Eye (tissue), 1 donor: ENCODE measurements around the gene AMH.

Source experiments
- DNase-seq: peaks from one replicate; pipeline ENCODE4 v3.0.0-alpha.2; 2015

The AMH gene

DNA sequence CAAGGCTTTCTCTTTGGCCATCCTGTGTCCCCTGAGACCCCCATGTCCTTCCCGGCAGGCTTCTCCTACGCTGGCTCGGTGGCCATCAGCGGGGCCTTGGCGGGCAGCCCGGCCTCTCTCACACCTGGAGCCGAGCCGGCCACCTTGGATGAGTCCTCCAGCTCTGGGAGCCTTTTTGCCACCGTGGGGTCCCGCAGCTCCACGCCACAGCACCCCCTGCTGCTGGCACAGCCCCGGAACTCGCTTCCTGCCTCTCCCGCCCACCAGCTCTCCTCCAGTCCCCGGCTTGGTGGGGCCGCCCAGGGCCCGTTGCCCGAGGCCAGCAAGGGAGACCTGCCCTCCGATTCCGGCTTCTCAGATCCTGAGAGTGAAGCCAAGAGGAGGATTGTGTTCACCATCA, 27.2 kb upstream of the AMH start:
- no peak for DNase-seq

DNA sequence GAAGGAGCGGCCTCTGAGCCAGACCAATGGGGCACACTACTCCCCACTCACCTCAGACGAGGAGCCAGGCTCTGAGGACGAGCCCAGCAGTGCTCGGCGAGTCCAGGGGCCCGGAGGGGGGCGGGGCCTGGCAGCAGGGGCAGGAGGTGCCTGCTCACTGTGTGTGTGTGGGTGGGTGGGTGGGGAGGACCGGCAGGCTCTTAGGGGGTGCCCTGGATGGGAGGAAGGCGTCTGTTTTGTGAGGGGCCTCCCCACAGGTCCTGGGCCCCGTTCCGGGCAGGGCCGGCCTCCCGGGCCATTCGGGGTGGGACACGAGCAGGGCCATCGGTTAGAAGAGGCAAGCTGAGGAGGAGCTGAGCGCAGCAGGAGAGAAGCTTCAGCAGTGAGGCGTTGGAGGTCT, 25.7 kb upstream of the AMH start:
- no peak for DNase-seq

DNA sequence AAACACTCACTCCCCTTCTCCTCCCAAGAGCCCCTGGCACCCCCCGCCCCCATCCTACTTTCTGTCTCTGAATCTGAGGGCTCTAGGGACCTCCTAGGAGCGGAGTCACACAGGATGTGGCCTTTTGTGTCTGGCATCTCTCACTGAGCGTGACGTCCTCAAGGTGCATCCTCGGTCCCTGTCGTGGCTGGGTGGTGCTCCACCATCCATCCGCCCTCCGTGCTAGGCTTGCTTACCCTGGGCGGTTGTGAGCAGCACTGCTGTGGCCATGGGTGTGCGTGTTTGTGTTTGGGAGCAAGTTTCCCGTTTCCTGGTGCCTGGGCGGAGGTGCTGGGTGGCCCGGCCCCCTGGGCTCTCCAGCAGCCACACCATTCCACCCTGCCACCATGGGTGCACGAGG, 25.2 kb upstream of the AMH start:
- DNase-seq, result no peak

DNA sequence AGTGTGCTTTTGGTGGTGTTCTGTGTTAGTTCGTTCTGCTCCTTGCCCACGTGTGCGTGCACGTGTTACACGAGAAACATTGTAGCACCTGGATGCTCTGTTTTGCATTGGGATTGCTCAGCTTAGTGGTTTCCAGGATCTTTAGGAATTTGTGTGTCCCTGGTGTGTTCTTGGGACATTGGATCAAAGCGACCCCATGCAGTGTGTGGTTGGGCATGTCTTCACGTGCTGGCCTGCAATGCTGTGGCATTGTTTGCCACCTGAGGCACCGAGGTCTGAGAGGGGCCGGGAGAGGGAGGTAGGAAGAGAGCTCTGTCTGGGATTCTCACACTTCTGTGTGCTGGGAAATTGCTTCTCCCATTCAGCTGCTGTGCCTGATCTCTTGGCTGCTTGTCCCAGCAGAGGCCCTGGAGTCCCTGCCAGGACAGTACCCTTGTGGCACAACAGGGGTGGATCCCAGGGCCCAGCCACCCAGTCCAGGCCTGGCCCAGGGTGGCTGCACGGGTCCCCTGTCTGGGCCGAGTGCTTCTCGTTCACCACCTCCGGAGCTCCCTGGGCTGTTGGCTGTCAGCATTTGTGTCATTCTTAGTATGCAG, 24.3 kb upstream of the AMH start:
- DNase-seq, result no peak

DNA sequence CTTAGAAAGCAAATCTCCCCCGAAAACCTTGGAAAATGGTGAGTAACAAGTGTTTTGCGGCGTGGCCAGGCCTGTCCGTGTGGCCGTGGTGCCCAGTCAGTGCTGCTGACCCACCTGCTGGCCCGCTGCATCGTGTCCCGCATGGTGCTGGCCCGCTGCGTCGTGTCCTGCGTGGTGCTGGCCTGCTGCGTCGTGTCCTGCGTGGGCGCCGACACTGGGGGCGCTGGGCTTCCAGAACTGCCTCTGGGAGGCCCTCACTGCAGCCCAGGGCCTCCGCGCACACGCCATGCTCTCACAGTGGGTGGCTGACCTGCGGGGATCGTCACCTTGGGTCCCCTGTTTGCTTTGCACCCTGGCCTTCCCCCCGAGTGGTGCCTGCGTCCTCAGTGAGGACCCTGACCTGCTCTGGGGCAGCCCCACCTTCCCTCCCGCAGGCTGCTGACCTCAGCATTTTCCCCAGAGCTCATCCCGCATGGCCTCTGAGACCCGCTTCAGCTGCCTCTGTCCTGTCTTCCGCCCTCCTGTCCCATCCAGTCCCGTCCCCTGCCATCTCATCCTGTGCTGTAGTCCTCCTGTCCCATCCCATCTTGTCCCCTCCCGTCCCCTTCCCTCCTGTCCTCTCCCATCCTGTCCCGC, 23.6 kb upstream of the AMH start:
- no peak for DNase-seq

DNA sequence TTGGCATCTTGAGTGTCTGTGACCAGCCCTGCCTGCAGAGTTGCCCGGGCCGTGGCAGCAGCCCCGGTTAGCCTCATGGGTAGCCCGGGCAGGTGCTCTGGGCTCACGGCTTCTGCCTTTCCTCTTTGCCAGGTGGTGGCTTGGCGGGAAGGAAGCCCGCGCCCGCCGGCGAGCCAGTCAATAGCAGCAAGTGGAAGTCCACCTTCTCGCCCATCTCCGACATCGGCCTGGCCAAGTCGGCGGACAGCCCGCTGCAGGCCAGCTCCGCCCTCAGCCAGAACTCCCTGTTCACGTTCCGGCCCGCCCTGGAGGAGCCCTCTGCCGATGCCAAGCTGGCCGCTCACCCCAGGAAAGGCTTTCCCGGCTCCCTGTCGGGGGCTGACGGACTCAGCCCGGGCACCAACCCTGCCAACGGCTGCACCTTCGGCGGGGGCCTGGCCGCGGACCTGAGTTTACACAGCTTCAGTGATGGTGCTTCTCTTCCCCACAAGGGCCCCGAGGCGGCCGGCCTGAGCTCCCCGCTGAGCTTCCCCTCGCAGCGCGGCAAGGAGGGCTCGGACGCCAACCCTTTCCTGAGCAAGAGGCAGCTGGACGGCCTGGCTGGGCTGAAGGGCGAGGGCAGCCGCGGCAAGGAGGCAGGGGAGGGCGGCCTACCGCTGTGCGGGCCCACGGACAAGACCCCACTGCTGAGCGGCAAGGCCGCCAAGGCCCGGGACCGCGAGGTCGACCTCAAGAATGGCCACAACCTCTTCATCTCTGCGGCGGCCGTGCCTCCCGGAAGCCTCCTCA, 22.9 kb upstream of the AMH start:
- DNase-seq, result no peak

DNA sequence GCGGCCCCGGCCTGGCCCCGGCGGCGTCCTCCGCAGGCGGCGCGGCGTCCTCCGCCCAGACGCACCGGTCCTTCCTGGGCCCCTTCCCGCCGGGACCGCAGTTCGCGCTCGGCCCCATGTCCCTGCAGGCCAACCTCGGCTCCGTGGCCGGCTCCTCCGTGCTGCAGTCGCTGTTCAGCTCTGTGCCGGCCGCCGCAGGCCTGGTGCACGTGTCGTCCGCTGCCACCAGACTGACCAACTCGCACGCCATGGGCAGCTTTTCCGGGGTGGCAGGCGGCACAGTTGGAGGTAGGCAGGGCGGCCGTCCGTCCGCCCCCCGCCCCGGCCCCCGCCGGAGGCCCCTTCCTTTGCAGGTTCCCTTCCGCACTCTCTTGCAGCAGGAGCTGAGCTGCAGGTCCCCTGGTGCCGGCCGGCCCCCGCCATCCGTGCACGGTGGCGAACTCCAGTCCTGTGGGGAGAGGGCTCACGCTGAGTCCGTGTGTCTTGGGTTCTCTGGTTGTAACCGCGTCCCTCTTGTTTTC, 22.2 kb upstream of the AMH start:
- no peak for DNase-seq

DNA sequence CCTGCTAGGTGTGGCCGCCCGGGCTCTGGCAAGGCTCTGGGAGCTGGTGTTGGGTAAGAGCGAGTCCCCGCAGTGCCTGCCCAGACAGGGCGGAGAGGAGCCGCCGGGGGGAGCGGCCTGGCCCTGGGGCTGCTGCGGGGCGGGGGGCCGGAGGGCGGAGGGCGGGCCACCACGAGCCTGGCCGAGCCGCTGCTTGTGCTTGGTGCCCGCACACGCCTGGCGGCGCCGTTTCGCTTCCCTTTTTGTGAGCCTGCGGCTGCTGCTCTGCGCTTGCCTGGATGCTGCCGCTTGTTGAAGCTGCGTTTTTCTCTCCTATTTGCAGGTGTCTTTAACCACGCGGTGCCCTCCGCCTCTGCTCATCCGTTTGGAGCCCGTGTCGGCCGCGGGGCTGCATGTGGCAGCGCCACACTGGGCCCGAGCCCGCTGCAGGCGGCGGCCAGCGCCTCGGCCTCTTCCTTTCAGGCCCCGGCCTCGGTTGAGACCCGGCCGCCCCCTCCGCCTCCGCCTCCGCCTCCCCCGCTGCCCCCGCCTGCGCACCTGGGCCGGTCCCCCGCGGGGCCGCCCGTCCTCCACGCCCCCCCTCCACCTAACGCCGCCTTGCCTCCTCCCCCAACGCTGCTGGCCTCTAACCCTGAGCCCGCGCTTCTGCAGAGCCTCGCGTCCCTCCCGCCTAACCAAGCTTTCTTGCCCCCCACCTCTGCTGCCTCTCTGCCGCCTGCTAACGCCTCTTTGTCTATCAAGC, 21.5 kb upstream of the AMH start:
- no peak for DNase-seq

DNA sequence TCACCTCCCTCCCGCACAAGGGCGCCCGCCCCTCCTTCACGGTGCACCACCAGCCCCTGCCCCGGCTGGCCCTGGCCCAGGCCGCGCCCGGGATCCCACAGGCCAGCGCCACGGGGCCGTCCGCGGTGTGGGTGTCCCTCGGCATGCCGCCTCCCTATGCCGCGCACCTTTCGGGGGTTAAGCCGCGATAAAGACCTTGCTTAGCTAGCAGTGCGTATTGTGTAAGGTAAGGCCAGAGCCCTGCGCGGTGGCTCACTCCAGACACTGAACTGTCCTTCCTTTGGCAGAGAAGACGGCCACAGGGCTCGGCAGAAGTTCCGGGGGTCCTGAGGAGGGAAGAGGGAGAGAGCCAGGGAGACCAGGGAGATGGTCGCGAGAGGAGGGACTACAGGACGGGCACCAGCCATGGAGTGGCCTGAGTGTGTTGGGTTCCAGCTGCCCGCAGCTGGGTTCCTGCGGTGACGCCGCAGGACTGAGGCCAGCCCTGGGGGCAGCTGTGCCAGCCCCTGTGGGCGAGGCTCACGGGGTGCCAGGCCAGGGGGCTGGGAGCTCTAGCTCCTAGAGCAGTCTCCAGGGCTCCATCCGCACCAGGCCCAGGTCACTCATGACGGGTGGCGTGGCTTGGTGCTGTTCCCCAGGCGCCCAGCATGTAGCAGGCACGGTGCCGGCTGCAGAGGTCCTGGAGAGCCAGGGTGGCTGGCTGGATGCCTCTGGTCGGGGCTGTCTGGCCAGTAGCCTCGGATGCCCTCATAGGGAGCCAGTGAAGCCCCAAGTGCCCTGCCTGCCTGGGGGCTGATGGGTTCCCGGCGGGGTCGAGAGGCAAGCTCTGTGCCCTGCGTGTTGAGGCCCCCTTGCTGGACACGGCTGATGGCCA, 20.7 kb upstream of the AMH start:
- DNase-seq, result no peak

DNA sequence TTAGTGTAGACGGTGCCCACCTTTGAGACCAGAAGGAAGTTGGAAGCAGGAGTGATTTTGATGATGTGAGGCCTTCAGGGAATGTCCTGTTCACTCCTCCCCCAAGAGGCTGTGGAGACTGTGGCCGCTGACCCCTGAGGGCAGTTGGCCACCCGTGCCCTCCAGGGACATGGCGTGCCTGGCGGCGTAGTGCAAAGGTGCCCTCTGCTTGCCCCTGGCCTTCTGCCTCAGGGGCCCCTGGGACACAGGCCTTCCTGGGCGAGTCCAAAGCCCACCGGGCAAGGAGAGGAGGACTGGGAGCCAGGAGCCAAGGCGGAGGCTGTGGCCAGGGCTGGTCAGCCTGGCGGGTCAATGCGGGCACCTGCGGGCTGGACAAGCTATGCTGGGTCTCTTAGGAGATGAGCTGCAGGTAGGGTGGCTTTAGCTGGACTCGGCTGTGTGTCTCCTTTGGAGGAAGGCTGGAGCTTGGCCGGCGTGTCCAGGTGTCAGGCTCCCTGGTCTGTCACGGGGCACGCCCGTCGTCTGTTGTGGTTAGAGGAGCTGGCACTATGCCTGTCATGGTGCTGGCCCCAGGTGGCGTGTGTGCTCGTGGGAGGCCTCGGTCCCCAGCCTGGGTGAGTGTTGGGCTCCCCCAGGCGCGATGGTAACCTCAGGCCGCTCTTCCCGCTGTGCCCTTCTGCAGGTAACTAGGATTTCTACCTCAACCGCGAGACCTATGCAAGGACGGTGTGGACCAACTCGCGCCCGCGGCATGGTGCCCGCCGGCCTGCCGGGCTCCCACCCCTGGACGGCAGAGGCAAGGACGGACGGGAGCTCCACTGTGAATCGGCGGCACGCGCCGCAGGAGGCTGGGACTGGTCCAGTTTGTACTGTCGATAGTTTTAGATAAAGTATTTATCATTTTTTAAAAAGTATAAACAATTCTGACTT, 19.8 kb upstream of the AMH start:
- no peak for DNase-seq

DNA sequence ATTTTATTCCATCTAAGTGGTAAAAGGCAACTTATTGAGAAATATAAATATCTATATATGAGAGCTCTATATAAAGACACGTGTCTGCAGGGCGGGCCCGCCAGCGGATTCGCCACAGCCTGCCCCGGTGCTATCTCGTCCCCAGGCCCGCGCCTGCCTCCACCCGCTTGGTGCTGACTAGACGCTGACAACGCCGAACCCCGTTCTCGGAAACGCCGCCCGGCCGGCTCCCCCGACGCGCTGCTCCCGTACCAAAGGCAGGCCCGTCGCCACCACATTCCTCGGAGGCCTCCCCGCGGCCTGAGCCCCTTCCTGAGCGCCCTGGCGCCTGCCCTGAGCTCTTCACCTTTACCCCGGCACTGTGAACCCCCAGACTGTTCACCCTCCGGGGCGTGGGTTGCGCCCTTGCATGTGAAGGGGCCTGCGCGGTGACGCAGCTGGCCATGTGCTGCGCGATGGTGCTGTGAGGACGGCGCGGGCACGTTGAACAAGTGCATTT, 19.0 kb upstream of the AMH start:
- DNase-seq, result no peak

DNA sequence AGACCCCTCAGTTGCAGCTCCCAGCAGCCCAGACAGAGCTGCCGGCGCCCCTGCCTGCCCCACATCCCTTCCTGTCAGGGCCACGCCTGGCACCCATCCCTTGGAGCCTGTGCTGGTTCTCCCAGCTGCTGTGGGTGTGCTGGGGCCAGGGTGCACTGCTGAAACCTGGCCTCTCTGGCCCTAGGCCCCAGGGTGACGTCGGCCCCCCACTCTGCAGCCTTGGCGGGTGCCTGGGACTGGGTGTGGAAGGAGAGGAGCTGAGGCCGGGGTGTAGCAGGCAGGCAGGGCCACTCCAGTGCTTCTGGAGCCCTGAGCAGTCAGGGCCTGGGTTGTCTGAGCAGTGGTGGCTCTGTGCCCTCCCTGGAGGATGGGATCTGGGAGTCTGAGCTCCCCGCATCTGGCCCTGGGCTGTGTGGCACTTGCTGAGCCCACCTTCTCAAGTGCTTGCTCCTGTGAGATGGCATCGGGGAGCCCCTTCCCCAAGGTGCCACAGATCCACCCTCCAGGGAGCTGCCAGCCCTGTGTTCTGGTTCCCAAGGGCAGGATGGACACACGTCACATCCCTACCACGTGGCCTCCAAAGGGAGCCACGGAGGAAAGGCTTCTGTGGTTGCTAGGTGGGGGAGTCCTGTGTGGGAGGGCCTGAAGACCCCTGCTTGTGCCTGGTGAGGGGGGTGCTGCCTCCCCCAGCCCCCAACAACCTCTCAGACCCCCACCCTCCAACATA, 18.2 kb upstream of the AMH start:
- no peak for DNase-seq

DNA sequence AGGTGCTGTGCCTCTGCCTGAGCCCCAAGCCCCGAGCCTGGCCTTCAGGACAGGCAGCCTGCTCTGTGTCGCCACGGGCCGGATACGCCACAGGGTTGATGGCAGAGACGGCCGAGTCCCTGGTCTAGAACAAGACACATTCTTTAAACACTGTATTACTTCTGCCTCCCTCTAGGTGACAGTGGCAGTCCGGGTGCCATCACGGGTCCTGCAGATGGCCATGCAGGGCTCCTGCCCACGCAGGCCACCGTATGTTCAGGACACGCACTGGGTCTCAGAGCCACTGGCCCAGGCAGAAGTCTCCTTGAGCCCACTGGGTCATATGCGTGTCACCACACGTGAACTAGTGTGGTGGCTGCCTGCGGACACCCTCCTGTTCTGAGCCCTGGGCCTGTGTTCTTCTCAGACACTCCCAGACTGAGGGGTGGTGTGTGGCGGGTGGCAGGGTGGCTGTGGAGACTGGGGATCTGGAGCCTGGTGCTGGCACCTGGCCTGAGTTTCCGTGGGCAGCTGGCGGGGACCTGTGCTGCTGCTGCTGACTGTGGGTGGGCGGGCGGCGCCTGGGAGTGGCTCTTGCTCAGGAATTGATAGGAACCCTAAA, 17.4 kb upstream of the AMH start:
- no peak for DNase-seq

DNA sequence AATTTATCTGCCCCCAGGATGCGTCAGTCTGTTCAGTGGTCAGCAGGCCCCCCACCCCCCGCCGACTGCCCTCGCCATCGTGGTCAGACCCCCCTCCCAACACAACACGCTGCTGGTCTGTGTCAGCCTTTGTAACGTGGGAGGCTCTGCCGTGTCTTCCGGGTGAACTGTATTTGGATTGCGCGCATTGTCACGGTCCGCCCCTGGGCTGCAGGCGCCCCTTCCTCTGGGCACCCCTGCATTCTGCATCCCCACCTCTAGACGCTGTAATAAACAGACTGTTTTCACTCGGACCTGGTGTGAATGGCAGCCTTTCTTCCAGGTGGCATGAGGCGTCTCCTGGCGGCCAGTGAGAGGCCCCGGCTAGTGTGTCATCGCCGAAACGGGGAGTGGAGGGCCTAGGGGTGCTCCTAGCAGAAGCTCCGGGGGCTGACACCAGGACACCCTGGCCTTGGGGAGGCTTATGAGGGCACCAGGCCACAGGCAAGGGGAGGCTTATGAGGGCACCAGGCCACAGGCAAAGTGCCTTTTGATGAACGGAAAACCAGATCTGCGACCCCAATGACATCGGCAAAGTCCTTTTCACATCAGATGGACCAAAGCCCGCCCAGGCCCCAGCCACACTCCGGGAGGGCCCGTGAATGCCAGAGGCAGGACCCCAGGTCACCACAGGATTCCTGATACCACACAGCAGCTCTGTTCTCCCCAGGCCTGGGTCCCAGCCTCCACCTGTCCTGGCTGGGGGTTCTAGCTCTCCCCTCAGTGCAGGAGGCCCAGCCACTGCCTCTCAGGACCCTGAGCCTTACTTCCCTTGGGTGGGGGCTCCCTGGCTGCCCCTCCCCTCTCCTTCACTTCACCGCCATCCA, 16.6 kb upstream of the AMH start:
- no peak for DNase-seq

DNA sequence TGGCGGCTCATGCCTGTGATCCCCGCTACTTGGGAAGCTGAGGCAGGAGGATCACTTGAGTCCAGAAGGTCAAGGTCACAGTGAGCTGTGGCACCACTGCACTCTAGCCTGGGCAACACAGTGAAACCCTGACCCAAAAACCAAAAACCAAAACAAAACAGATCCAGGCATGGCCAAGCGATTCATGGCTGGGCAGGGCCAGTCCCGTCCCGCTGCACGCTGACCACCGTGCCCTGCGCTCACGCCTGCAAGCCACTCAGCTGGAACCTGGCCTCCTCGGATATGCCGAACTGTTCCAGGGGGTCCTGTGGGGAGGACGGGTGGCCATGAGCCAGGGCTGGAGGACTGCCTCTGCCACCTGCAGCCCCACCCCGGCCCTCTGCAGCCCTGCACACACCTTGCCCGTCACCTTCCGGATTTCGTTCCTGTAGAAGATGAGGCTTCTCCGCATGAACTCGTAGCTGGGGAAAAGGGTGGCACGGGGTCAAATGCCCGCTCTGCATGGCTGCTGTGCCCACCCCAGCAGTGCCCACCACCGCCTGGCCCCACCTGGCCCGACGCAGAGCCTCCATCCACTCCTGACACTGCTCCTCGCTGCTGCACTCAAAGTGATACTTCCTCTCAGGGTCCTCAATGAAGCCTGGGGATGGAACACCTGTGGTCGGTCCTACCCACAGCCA, 15.4 kb upstream of the AMH start:
- no peak for DNase-seq

DNA sequence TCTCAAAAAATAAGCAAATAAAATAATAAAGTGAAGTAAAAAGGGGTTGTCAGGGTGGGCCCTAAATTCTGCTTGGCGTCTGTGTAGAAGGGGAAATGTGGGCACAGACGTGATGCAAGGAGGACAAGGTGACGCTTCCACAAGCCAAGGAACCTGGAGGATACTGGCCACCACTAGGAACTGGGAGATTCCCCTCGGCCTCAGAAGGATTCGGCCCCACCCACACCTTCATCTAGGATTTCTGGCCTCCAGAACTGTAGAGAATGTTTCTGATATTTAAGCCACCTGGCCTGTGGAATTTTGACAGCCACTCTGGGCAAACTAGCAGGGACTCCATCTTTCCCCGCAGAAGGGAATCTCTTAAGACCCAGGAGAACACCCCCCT, 14.1 kb upstream of the AMH start:
- no peak for DNase-seq

DNA sequence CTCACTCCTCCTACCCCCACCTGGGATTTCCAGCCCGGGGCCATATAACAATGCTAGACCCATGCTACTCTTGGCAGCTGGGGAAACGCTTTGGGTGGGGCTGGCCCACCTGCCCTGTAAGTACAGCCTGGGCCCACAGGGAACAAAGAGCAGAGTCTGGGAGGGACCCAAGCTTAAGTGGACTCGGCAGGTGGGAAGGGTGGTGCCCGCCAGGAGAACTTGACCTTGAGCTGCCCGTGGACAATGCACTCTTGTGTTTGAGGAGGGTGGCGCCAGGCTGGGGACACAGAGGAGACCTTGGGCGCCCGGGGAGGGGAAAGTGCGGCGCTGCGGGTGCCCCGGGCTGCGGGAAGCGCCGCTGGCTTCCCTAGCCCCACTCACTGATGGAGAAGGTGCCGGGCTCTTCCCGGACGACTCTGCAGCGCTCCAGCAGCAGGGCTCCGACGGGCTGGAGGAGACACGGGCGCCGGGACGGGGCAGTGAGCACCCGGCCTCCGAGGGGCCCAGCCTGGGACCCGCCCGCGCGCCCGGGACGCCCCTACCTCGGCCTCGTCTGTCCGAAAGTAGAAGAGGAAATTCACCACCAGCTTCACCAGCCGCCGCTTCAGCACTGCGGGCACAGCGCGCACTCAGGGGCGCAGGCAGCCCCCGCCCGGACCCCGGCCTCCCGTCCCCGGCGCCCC, 13.6 kb upstream of the AMH start:
- DNase-seq, result peak; percentile 38

DNA sequence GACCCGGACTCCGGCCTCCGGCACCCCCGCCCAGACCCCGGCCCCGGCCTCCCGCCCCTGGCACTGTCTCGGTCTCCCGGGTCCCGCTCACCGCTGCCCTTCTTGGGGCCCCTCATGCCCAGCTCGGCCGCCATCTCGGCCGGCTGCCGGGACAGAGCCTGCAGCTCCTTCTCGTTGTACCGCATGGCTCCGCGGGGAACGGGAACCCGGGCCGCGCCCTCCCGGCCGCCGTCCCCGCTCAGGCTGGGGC, 13.1 kb upstream of the AMH start:
- no peak for DNase-seq
